Measurements from ENCODE around the gene KRTAP12-3.

KRTAP12-3 gene

DNA sequence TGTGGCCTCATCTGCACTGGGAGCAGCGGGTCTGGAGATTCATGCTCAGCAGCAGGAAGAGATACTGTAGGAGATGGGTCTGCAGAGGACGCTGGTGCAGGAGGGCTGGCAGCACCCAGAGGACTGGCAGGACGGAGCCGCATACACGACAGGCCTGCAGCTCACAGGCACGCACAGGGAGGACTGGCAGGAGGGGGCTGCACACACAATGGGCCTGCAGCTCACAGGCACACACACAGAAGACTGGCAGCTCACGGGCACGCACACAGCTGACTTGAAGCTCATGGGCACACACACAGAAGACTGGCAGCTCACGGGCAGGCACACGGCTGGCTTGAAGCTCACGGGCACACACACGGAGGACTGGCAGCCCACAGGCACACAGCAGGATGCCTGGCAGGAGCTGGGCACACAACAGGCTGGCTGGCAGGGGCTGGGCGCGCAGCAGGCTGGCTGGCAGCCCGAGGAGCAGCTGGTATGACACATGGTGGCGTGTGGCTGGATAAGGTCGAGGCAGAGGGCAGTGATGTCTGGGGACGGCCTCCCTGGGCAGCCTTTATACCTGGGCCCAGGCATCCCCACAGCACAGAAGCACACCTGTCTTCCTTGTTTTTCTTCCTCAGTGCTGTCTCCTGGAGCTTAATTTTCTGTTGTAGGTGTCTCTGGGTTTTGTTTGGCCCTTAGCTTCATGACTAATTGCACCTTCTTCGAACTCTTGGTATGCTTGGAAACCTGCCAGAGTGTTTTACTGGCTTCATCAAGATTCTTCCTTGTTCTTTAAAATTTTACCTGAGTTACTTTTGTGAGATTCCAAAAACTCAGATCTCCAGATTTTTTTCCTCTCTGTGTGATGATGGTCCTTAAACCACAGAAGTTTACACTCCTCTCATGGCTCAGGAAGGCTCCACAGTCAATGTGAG lies 8.9 kb downstream of the KRTAP12-3 start, which contains the start of gene KRTAP12-2:
TSS of gene KRTAP12-2 (minus strand) at position 527 of the 920 bp plus-strand sequence. CDS start at position 486, 41 bp downstream.
- Histone ChIP-seq H3K36me3 (ENCODE audit: control insufficient read depth, insufficient read depth, low read length) (no peaks in the 10 kb centered on the region), H3K4me3 (ENCODE audit: low read length) (no peak within 1 kb of the TSS), H3K27ac (ENCODE audit: low read length) (no peak within 1 kb of the TSS), H3K27me3 (ENCODE audit: control insufficient read depth, insufficient read depth, low read length) (no peaks in the 10 kb centered on the region), H3K4me1 (ENCODE audit: control insufficient read depth, insufficient read depth, low read length) (no peaks in the 10 kb centered on the region; the same call in 1 of the 2 replicates), H3K9me3 (ENCODE audit: control insufficient read depth, insufficient read depth, low read length) (peaks cover 3% of the 10 kb centered on the region; the same call in 1 of the 2 replicates)
- WGBS (ENCODE audit: insufficient coverage, insufficient read length), result no CpG with 5 or more reads among the region's 19 CpGs
- no peak for DNase-seq (ENCODE audit: low read depth, low spot score)

GRCh38 chr21:44667612-44668011 lies 9.9 kb downstream of the KRTAP12-3 start:
- Histone ChIP-seq H3K4me1 (ENCODE audit: control insufficient read depth, insufficient read depth, low read length) (no peaks in the 10 kb centered on the region; the same call in 1 of the 2 replicates), H3K4me3 (ENCODE audit: low read length) (no peak overlapping the region), H3K27me3 (ENCODE audit: control insufficient read depth, insufficient read depth, low read length) (no peaks in the 10 kb centered on the region), H3K9me3 (ENCODE audit: control insufficient read depth, insufficient read depth, low read length) (peaks cover 3% of the 10 kb centered on the region; the same call in 1 of the 2 replicates), H3K36me3 (ENCODE audit: control insufficient read depth, insufficient read depth, low read length) (no peaks in the 10 kb centered on the region), H3K27ac (ENCODE audit: low read length) (no peak overlapping the region)
- no peak for DNase-seq (ENCODE audit: low read depth, low spot score)
- WGBS (ENCODE audit: insufficient coverage, insufficient read length), result no CpG with 5 or more reads among the region's 1 CpG

DNA sequence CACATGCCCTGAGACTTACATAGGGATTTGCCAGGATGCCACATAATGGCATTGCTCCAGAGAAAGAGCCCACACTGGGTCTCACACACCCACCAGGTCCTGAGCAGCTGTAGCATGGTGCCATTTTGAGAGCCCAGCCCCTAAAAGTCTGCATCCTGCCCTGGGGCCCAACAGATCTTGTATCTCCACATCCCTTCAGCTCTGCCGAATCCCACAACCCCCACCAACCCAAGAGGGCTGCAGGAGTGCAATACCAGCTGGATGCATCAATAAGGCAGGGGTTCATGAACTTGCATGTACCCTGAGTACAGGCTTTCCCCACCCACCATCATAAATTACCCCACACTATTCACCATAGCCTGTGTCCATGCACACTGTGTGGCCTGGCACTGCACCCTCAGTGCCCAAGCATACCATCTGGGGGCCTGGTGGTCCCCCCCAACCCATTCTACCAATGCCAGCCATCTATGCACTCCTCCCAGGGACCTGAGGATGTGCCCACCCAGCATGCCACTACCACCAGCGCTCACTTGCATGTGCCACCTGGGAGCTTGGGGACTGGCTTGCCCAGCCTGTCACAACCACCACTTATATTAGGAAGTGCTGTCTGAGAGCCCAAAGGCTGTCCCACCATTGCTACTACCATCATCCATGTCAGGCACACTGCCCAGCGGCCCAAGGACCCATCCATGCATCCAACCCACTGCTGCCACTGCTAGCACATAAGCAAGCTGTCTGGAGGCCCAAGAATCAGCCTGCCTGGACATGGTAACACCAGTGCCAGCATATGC lies 13.1 kb downstream of the KRTAP12-3 start:
- DNase-seq (ENCODE audit: low read depth, low spot score), result no peak
- no CpG with 5 or more reads among the region's 3 CpGs for WGBS (ENCODE audit: insufficient coverage, insufficient read length)
- Histone ChIP-seq H3K9me3 (ENCODE audit: control insufficient read depth, insufficient read depth, low read length) (peaks cover 3% of the 10 kb centered on the region; the same call in 1 of the 2 replicates), H3K27ac (ENCODE audit: low read length) (no peak overlapping the region), H3K4me3 (ENCODE audit: low read length) (no peak overlapping the region), H3K27me3 (ENCODE audit: control insufficient read depth, insufficient read depth, low read length) (no peaks in the 10 kb centered on the region), H3K4me1 (ENCODE audit: control insufficient read depth, insufficient read depth, low read length) (no peaks in the 10 kb centered on the region; the same call in 1 of the 2 replicates), H3K36me3 (ENCODE audit: control insufficient read depth, insufficient read depth, low read length) (no peaks in the 10 kb centered on the region)

DNA sequence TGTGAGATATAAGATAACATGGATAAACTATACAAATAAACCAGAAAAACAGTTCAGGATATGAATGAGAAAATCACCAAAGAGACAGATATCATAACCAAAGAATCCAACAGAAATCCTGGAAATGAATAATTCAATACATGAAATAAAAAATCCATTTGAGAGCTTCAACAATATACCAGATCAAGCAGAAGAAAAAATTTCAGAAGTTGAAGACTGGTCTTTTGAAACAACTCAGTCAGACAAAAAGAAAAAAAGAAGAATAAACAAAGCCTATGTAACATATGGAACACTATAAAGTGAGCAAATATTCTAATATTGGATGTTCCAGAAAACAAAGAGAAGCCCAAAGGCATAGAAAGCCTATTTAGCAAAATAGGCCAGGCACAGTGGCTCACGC lies 14.2 kb downstream of the KRTAP12-3 start:
- Histone ChIP-seq H3K4me1 (ENCODE audit: control insufficient read depth, insufficient read depth, low read length) (no peaks in the 10 kb centered on the region), H3K27me3 (ENCODE audit: control insufficient read depth, insufficient read depth, low read length) (no peaks in the 10 kb centered on the region), H3K4me3 (ENCODE audit: low read length) (no peak overlapping the region), H3K27ac (ENCODE audit: low read length) (no peak overlapping the region), H3K9me3 (ENCODE audit: control insufficient read depth, insufficient read depth, low read length) (peaks cover 3% of the 10 kb centered on the region; the same call in 1 of the 2 replicates), H3K36me3 (ENCODE audit: control insufficient read depth, insufficient read depth, low read length) (no peaks in the 10 kb centered on the region)
- WGBS (ENCODE audit: insufficient coverage, insufficient read length), result no CpG with 5 or more reads among the region's 1 CpG
- no peak for DNase-seq (ENCODE audit: low read depth, low spot score)

GRCh38 chr21:44677881-44678280 lies 20.1 kb downstream of the KRTAP12-3 start:
- no peak overlapping the region for H3K4me3 ChIP-seq (ENCODE audit: low read length)
- no peak overlapping the region for H3K27ac ChIP-seq (ENCODE audit: low read length)
- H3K4me1 ChIP-seq (ENCODE audit: control insufficient read depth, insufficient read depth, low read length), result no peaks in the 10 kb centered on the region
- no CpG with 5 or more reads among the region's 13 CpGs for WGBS (ENCODE audit: insufficient coverage, insufficient read length)
- H3K27me3 ChIP-seq (ENCODE audit: control insufficient read depth, insufficient read depth, low read length), result no peaks in the 10 kb centered on the region
- no peaks in the 10 kb centered on the region for H3K9me3 ChIP-seq (ENCODE audit: control insufficient read depth, insufficient read depth, low read length)
- no peaks in the 10 kb centered on the region for H3K36me3 ChIP-seq (ENCODE audit: control insufficient read depth, insufficient read depth, low read length)
- DNase-seq (ENCODE audit: low read depth, low spot score), result no peak

GRCh38 chr21:44681152-44681551 lies 23.4 kb downstream of the KRTAP12-3 start:
- DNase-seq (ENCODE audit: low read depth, low spot score), result no peak
- H3K27me3 ChIP-seq (ENCODE audit: control insufficient read depth, insufficient read depth, low read length), result no peaks in the 10 kb centered on the region
- no CpG with 5 or more reads among the region's 11 CpGs for WGBS (ENCODE audit: insufficient coverage, insufficient read length)
- no peak overlapping the region for H3K27ac ChIP-seq (ENCODE audit: low read length)
- no peaks in the 10 kb centered on the region for H3K9me3 ChIP-seq (ENCODE audit: control insufficient read depth, insufficient read depth, low read length)
- peaks cover under 1% of the 10 kb centered on the region; the same call in 1 of the 2 replicates for H3K4me1 ChIP-seq (ENCODE audit: control insufficient read depth, insufficient read depth, low read length)
- H3K4me3 ChIP-seq (ENCODE audit: low read length), result no peak overlapping the region
- no peaks in the 10 kb centered on the region for H3K36me3 ChIP-seq (ENCODE audit: control insufficient read depth, insufficient read depth, low read length)

GRCh38 chr21:44681861-44682579 lies 24.3 kb downstream of the KRTAP12-3 start, which contains the start of gene KRTAP12-1:
Gene KRTAP12-1, minus strand, starts transcription at chr21:44682163. Its CDS starts 40 bp downstream, at chr21:44682123.
- no CpG with 5 or more reads among the region's 23 CpGs for WGBS (ENCODE audit: insufficient coverage, insufficient read length)
- no peak within 1 kb of the TSS for H3K27ac ChIP-seq (ENCODE audit: low read length)
- H3K36me3 ChIP-seq (ENCODE audit: control insufficient read depth, insufficient read depth, low read length), result no peaks in the 10 kb centered on the region
- peaks cover 5% of the 10 kb centered on the region; the same call in 1 of the 2 replicates for H3K4me1 ChIP-seq (ENCODE audit: control insufficient read depth, insufficient read depth, low read length)
- no peaks in the 10 kb centered on the region for H3K27me3 ChIP-seq (ENCODE audit: control insufficient read depth, insufficient read depth, low read length)
- H3K9me3 ChIP-seq (ENCODE audit: control insufficient read depth, insufficient read depth, low read length), result no peaks in the 10 kb centered on the region
- H3K4me3 ChIP-seq (ENCODE audit: low read length), result no peak within 1 kb of the TSS
- DNase-seq (ENCODE audit: low read depth, low spot score), result no peak

- no peaks in the 10 kb centered on the region for H3K9me3 ChIP-seq (ENCODE audit: control insufficient read depth, insufficient read depth, low read length)
- DNase-seq (ENCODE audit: low read depth, low spot score), result no peak
- H3K27me3 ChIP-seq (ENCODE audit: control insufficient read depth, insufficient read depth, low read length), result no peaks in the 10 kb centered on the region
- no peak overlapping the region for H3K4me3 ChIP-seq (ENCODE audit: low read length)
- WGBS (ENCODE audit: insufficient coverage, insufficient read length), result no CpG with 5 or more reads among the region's 15 CpGs
- H3K36me3 ChIP-seq (ENCODE audit: control insufficient read depth, insufficient read depth, low read length), result no peaks in the 10 kb centered on the region
- H3K27ac ChIP-seq (ENCODE audit: low read length), result no peak overlapping the region
- peaks cover 7% of the 10 kb centered on the region for H3K4me1 ChIP-seq (ENCODE audit: control insufficient read depth, insufficient read depth, low read length)
These were observed 24.9 kb downstream of the KRTAP12-3 start for GRCh38 chr21:44682580-44683151.

- Histone ChIP-seq H3K4me1 (ENCODE audit: control insufficient read depth, insufficient read depth, low read length) (peaks cover 7% of the 10 kb centered on the region), H3K36me3 (ENCODE audit: control insufficient read depth, insufficient read depth, low read length) (no peaks in the 10 kb centered on the region), H3K27me3 (ENCODE audit: control insufficient read depth, insufficient read depth, low read length) (no peaks in the 10 kb centered on the region), H3K4me3 (ENCODE audit: low read length) (no peak overlapping the region), H3K27ac (ENCODE audit: low read length) (no peak overlapping the region), H3K9me3 (ENCODE audit: control insufficient read depth, insufficient read depth, low read length) (no peaks in the 10 kb centered on the region)
- WGBS (ENCODE audit: insufficient coverage, insufficient read length), result no CpG with 5 or more reads among the region's 7 CpGs
- no peak for DNase-seq (ENCODE audit: low read depth, low spot score)
These were observed 26.3 kb downstream of the KRTAP12-3 start for GRCh38 chr21:44684077-44684476.
